Cardiac muscle cell (in vitro differentiated cells and primary cell): ENCODE measurements around the gene UBQLN4. TPM values are rescaled to one million over a fixed set of nuclear protein-coding genes. Genes with fewer than 3 reads are reported as not detected.

Experiments
- DNase-seq, 2 donors: peaks; one replicate each; pipeline versions ENCODE4 v3.0.0 to v3.0.0-alpha.2; 2010 to 2017; ENCODE audit warnings: low read depth in 1 of 2, low spot score in 1 of 2
- H3K27ac ChIP-seq: fragments of 200-600 bp; sonication (generic); 2 replicates; pipeline ENCODE4 v1.5.1; 2016
- H3K27me3 ChIP-seq: fragments of 200-600 bp; sonication (generic); 2 replicates; pipeline ENCODE4 v1.6.0; 2016; ENCODE audit warnings: control low read depth
- H3K36me3 ChIP-seq: fragments of 200-600 bp; sonication (generic); 2 replicates; pipeline ENCODE4 v1.5.1; 2016; ENCODE audit warnings: control low read depth
- H3K4me1 ChIP-seq: fragments of 200-600 bp; sonication (generic); 2 replicates; pipeline ENCODE4 v1.8.1; 2017; ENCODE audit warnings: low read depth, mild to moderate bottlenecking, mixed run types
- H3K4me3 ChIP-seq: fragments of 200-600 bp; sonication (generic); 2 replicates; pipeline ENCODE4 v1.5.1; 2016; ENCODE audit warnings: mild to moderate bottlenecking
- H3K9me3 ChIP-seq: fragments of 200-600 bp; sonication (generic); 2 replicates; pipeline ENCODE4 v1.5.1; 2017; ENCODE audit warnings: low read depth, mild to moderate bottlenecking, control low read depth
- polyA plus RNA-seq: library from polyadenylated mRNA; unstranded; fragments of >200 nt; fragmentation: Nextera tagmentation; extraction: Ambion mirVana; gene quantifications from 2 replicates; pipeline ENCODE4 v1.2.1, GENCODE V29; 2016
- total RNA-seq: library from RNA; depleted of rRNA; stranded (reverse); fragments of >200 nt; gene quantifications from 2 replicates; pipeline ENCODE4 v1.2.3, GENCODE V29; 2016
- TF ChIP-seq, protein P1 (sequence below): IDR thresholded peaks from 2 replicates; pipeline ENCODE4 v1.5.1; 2012; ENCODE audit warnings: low read depth, mild to moderate bottlenecking, low read length

Gene UBQLN4
- total and polyA plus RNA-seq, 2 experiments from 2014 or later: 29.2 to 51.0 TPM

DNA sequence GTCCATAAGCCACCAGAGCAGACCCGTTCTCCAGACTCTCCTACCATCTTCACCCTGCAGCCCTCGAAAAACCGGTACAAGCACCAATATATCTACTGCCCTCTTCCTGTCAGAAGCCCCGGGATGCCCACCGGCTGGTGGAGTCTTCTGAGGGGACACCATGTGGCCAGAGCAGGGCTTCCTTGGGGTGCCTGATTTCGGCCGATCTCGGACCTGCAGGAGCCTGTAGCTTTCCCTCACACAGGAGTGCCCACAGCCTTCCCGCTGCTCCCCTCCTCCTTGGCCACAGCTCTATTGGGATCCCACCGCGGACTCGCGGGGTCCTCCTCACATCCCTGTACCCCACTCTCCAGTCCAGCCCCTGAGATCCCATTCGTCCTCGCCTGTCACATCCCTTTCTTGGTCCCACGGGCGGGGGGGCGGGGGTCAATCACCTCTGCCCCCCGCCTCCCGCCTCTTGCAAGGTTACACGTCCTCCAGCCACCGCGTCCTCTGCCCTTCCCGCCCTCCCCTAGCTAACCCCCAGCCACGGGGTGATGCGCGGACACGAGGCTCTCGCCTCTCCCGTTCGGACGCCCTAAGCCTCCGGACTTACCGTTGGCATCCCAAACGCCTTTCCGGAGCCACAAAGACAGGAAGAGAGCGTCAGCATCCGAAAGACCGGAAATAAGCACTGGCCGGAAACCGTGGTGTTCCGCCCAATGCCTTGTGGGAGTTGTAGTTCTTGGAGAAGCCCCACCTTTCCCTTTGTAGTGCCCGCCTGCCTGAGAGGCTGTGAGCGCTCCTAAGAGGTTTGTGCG lies 33.1 kb downstream of the UBQLN4 start, which contains the start of gene SSR2:
Gene SSR2, minus strand, starts transcription at position 659 of the 800 bp plus-strand sequence. CDS start 784 bp downstream, outside the sequence.
- H3K27me3 ChIP-seq: no peaks in the 10 kb centered on the region
- H3K36me3 ChIP-seq: peaks cover 9% of the 10 kb centered on the region
- peak; percentile 94 to 95 for DNase-seq
- H3K9me3 ChIP-seq: no peaks in the 10 kb centered on the region
- H3K4me3 ChIP-seq: peak within 1 kb of the TSS; percentile 80
- peaks cover 9% of the 10 kb centered on the region for H3K4me1 ChIP-seq
- TF ChIP-seq, protein P1, sequence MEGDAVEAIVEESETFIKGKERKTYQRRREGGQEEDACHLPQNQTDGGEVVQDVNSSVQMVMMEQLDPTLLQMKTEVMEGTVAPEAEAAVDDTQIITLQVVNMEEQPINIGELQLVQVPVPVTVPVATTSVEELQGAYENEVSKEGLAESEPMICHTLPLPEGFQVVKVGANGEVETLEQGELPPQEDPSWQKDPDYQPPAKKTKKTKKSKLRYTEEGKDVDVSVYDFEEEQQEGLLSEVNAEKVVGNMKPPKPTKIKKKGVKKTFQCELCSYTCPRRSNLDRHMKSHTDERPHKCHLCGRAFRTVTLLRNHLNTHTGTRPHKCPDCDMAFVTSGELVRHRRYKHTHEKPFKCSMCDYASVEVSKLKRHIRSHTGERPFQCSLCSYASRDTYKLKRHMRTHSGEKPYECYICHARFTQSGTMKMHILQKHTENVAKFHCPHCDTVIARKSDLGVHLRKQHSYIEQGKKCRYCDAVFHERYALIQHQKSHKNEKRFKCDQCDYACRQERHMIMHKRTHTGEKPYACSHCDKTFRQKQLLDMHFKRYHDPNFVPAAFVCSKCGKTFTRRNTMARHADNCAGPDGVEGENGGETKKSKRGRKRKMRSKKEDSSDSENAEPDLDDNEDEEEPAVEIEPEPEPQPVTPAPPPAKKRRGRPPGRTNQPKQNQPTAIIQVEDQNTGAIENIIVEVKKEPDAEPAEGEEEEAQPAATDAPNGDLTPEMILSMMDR: no peak
- H3K27ac ChIP-seq: peak within 1 kb of the TSS; percentile 58

DNA sequence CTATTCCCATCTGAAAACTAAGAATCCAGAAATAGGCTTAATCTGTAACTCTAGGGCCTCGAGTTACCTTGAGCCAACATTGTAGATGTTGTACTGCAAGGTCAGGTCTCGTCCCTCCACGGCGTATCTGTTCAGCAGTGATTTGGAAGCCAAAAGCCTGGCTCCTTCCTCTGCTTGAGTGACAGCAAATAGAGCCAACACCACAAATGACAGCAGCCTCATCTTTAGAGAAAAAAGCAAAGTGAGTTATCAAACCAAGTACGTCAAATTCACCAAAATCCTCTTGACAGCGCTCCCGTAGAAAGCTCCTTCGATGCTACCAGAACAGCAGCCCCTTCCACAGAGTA lies 33.7 kb downstream of the UBQLN4 start:
- TF ChIP-seq, protein P1: no peak
- H3K36me3 ChIP-seq: peaks cover 12% of the 10 kb centered on the region
- peaks cover 9% of the 10 kb centered on the region for H3K4me1 ChIP-seq
- H3K4me3 ChIP-seq: peak overlapping the region; percentile 80
- DNase-seq: no peak
- no peaks in the 10 kb centered on the region for H3K27me3 ChIP-seq
- H3K27ac ChIP-seq: peak overlapping the region; percentile 58
- H3K9me3 ChIP-seq: no peaks in the 10 kb centered on the region

DNA sequence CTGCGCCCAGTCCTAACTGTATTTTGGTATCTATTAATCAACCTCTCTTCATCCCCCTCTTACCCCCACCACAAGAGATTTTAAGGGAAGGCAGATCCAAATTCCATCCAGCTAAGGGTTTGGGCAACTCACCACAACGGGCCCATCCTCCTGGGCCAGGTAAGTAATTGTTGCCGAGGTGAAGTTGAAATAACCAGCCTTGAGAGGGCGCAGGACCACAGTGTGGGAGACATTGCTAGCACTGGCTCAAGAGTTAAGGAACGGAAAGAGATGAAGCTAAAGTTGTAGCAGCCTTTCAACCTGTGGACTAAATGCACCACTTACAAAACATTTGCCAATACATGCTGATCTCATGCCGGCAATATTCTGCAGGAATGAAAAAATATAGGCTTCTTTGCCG lies 38.8 kb downstream of the UBQLN4 start:
- H3K4me3 ChIP-seq: no peak overlapping the region
- H3K4me1 ChIP-seq: peaks cover 1% of the 10 kb centered on the region
- no peaks in the 10 kb centered on the region for H3K27me3 ChIP-seq
- peaks cover 38% of the 10 kb centered on the region for H3K36me3 ChIP-seq
- TF ChIP-seq, protein P1: no peak
- H3K27ac ChIP-seq: no peak overlapping the region
- H3K9me3 ChIP-seq: no peaks in the 10 kb centered on the region
- DNase-seq: no peak

DNA sequence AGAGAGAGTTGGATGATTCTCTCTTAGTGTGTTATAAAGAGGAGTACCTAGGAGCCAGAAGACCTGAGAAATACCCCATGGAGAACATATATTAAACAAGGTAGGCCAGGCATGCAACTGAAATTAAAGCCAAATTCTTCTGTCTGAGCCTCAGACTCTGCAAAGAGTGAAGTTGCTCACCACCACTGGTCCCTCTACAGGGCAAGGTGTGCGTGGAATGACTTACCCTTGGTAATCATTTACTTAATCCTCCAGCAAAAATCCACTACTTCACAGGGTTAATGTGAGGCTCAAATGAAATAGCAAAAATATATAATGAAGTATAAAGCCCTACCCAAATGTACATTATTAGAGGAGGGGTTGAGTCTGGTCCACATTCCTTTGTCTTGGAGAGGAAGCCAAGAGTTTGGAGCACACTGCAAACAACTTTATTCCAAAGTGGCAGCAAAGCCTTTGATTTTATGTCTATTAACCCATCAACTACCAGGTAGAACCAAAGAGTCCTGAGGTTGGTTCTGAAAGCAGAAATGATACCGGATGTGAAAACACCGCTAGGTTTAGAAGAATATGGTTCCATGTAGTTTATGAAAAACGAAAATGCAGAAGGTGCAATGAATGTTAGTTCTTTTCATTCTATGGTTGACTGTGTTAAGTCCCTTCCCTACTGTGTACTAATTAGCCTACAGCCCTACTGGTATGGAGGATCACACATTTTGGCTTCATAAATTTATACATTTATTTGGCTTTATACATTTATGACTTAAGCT lies 41.4 kb downstream of the UBQLN4 start:
- TF ChIP-seq, protein P1: no peak
- Histone ChIP-seq H3K27ac (no peak overlapping the region), H3K9me3 (no peaks in the 10 kb centered on the region), H3K4me3 (no peak overlapping the region), H3K36me3 (peaks cover 37% of the 10 kb centered on the region), H3K27me3 (no peaks in the 10 kb centered on the region), H3K4me1 (no peaks in the 10 kb centered on the region)
- no peak for DNase-seq

DNA sequence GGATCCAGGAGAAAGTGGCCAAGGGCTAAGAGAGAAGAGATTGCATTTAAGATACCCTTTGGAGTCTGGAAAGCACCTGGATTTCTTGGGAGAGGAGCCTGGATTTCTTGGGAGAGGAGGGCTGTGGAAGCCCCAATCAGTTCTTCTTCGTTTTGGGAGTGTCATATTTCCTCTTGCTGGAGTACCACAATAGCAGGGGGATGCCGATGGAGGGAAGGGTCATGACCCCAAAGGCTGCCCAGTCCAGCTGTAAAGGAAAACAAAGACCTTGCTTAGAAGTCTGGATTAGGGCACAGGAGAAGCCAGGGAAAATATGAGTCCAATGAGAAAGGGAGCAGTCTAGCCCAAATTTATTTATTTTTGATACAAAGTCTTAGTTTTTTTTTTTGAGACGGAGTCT lies 44.2 kb downstream of the UBQLN4 start:
- peak overlapping the region; percentile 40 for H3K27ac ChIP-seq
- no peak for DNase-seq

More for the DNA sequence above, 44.2 kb downstream of the UBQLN4 start:
- no peaks in the 10 kb centered on the region for H3K9me3 ChIP-seq
- TF ChIP-seq, protein P1: no peak
- peaks cover 12% of the 10 kb centered on the region for H3K4me1 ChIP-seq
- no peaks in the 10 kb centered on the region for H3K27me3 ChIP-seq
- no peak overlapping the region for H3K4me3 ChIP-seq
- H3K36me3 ChIP-seq: peaks cover 30% of the 10 kb centered on the region
